T follicular helper cell (primary cell): ENCODE measurements around the gene NUFIP2.
"Not testable (repeated sequence)": the region's sequence is repeated elsewhere in the genome, so short reads cannot be mapped to it uniquely, and the experiment has no call there.

ENCODE experiments used
- DNase-seq: peaks from one replicate; pipeline ENCODE4 v3.0.0-alpha.2; 2020; ENCODE audit warnings: low read depth
- total RNA-seq, 2 experiments: gene quantifications; one replicate each; lab custom pipeline; 2026; lab: John Stamatoyannopoulos, UW

Gene NUFIP2
- total RNA-seq: 259 to 324 reads per million in 2 experiments

DNA sequence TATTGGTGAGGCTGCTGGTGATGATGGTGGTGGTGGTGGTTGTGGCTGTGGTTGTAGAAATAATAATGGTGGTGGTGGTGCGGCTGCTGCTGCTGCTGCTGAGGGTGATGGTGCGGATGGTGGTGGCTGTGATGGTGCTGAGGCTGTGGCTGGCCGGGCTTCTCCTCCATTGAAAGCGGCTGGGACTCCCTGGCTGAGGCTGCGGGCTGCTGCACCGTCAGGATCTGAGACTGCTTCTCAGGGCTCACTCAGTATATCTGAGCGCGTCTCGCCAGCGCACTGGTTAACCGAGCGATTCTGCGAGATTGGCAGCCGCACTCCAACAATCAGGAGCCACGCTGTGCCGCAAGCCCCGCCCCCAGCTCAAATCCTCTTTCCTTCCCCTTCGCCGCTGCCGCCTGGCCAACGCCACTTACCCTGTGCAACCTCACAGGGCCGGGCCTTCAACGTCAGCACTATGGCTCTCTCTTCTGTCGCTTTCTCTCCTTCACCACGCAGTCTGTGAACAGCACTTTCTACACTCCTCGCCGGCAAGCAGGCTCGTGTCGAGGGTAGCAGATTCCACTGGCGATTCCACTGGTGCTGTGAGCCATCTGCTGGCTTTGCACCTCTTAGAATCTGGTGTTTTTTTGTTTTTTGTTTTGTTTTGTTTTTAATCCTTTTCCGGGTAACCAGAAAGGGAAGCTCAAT, at the start of gene NUFIP2:
Gene NUFIP2 (minus strand): TSS at position 259 of the 690 bp plus-strand sequence. CDS start 89 bp downstream, at position 170.
- peak; percentile 97 for DNase-seq

DNA sequence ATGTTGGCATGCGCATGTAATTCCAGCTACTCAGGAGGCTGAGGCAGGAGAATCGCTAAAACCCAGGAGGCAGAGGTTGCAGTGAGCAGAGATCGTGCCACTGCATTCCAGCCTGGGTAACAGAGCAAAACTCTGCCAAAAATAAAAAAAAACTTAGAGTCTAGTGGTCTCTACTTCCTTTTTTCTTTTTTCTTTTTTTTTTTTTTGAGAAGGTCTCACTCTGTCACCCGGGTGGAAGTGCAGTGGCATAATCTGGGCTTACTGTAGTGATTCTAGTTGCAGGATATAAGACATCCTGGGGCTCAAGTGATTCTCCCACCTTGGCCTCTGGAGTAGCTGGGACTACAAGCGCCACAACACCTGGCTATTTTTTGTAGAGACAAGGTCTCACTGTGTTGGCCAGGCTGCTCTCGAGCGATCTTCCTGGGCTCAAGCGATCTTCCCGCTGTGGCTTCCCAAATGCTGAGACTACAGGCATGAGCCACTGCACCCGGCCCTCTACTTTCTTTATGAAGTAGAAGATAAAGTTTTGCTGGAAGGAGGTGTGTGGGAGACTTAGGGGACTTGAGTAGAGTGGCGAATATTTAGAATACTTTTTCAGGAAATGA, 48.3 kb upstream of the NUFIP2 start:
- DNase-seq: no peak

GRCh38 chr17:29341726-29342125, 47.8 kb upstream of the NUFIP2 start:
- no peak for DNase-seq

DNA sequence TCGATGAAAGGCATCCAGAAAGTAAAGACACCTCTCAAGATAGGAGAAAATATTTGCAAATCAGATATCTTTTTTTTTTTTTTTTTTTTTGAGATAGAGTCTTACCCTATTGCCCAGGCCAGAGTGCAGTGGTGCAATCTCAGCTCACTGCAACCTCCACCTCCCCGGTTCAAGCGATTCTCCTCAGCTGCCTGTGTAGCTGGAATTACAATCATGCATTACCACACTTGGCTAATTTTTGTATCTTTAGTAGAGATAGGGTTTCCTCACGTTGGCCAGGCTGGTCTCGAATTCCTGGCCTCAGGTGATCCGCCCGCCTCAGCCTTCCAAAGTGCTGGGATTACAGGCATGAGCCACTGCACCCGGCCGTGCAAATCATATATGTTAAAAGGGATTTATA, 45.1 kb upstream of the NUFIP2 start:
- DNase-seq: not testable (repeated sequence)

DNA sequence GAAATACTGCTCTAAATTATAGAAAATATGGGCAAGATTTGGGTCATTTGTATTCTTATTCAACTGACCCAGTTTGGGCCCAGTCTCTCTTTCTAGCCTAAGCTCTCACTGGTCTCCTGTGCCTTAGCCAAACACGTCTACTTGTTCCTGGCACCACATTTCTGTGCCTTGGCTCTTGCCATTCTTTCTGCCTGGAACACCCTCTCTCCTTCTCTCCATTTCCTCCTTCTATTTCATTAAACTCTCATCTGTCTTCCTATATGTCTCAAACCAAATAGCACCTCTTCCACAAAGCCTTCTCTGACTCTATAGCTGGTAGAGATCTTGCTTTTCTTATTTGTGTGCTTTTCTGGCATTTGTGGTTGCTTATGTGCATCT, 37.7 kb upstream of the NUFIP2 start:
- DNase-seq: no peak

GRCh38 chr17:29331075-29331707, 37.2 kb upstream of the NUFIP2 start:
- no peak for DNase-seq

DNA sequence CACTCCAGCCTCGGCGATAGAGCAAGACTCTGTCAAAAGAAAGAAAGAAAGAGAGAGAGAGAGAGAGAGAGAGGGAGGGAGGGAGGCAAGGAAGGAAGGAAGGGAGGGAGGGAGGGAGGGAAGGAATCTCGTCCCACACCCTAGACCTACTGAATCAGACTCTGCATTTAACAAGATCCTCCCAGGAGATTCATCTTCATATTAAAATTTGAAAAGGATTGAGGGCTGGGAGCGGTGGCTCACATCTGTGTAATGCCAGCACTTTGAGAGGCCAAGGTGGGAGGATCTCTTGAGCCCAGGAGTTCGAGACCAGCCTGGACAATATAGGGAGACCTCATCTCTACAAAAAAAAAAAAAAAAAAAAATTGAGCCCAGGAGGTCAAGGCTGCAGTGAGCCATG, 33.5 kb upstream of the NUFIP2 start:
- DNase-seq: no peak

DNA sequence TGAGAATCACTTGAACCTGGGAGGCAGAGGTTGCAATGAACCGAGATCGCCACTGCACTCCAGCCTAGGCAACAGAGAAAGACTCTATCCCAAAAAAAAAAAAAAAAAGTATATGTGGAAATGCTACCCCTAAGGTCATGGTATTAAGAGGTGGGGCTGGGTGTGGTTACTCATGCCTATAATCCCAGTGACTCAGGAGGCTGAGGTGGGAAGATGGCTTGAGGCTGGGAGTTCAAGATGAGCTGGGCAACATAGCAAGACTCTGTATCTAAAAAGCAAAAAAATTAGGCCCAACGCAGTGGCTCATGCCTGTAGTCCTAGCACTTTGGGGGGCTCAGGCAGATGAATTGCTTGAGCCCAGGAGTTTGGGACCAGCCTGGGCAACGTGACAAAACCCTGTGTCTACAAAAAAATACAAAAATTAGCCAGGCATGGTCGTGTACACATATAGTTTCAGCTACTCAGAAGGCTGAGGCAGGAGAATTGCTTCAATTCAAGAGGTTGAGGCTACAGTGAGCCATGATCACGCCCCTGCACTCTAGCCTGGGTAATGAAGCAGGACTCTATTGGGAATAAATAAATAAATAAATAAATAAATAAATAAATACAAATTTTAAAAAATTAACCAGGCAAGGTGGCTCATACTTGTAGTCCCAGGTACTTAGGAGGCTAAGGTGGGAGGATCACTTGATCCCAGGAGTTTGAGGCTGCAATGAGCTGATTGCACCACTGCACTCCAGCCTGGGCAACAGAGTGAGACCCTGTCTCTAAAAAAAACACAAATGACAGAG, 32.3 kb upstream of the NUFIP2 start:
- DNase-seq: no peak

- DNase-seq: no peak
Observed at GRCh38 chr17:29322363-29322762, 28.4 kb upstream of the NUFIP2 start.

DNA sequence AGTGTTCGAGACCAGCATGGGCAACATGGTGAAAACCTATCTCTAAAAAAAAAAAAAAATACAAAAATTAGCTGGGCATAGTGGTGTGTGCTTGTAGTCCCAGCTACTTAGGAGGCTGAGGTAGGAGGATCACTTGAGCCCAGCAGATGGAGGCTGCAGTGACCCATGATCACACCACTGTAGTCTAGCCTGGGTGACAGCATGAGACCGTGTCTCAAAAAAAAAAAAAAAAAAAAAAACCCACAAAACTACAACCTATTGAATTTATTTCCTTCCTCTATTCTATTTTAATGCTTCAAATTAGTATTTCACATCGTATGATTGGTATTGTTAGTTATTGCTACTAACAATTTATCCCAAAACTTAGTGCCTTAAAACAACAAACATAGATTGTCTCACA, 9.4 kb upstream of the NUFIP2 start:
- no peak for DNase-seq

- no peak for DNase-seq
Observed at GRCh38 chr17:29299031-29299430, 5.1 kb upstream of the NUFIP2 start.

DNA sequence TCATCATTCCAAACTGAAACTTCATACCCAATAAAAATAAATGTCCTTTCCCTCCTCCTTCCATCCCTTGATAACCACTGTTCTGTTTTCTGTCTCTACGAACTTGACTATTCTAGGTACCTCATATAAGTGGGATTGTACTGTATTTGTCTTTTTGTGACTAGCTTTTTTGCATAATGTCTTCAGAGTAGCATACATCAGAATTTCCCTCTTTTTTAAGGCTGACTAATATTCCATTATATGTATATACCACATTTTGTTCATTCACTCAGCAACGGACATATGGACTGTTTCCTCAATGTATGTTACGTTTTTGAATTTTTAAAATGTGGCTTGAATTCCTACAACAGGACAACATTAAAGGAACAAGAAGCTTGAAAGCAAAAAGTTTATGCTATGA, 1.5 kb upstream of the NUFIP2 start:
- DNase-seq: no peak

DNA sequence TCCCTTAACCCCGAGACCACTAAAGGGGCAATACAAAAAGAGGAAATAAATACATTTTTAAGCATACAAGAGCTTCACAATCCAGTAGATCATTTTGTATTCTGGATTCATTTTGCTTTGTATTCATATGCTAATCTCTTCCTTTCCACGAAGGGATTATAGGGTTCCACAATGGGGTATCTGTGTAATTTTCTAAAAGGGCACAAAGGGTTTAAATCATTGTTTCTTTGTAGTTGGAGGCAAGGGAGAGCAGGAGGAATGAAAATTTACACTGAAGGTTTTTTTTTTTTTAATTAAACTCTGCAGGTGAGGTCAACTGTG, 592 bp upstream of the NUFIP2 start:
- no peak for DNase-seq

GRCh38 chr17:29292992-29293889, 707 bp downstream of the NUFIP2 start:
- peak; percentile 43 for DNase-seq

- peak; percentile 42 for DNase-seq
Observed at GRCh38 chr17:29292071-29292991, 1.6 kb downstream of the NUFIP2 start.

DNA sequence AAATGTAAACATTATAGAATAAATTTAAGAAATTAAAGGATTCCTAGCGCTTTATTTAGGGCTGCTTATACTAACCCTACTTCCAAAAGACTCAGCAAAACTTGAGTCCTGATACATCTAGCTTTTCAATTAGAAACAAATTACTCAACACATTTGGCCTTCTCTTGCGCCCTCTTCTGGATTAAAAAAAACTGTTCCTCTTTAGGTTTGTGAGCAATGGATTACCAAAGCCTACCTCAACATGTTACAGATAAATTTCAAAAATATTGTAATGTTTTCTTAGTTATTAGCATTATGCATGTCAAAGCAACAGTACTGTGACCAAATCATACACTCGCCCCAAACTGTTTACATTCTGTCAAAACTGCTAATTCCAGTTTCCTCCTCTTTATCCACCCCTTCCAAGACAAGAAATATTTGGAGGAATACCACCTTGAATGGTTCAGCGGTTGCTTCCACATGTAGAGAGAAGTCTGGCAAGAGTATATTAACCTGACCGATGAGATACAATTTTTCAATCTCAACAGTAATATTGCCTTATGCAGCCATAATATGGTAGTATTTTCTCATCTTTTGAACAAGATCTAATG, 2.7 kb downstream of the NUFIP2 start:
- DNase-seq: no peak

GRCh38 chr17:29289852-29290251, 4.1 kb downstream of the NUFIP2 start:
- no peak for DNase-seq

DNA sequence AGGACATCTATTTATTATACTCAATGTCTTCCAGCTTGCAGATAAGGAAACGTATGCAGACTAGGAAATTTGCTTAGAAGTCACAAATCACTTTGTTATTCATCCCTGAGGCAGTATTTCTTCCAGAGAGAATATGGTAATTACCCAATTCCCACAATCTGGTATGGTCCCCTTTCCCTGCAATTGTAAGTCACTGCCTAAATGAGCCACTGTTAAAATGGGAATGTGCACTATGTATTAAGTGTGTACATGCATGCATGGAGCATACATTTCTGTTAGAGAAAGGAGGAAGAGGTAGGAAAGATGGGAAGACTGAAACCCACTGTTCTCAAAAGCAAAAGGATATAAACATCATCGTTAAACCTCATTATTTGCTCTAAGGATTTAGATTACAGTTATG, 10.0 kb downstream of the NUFIP2 start:
- DNase-seq: no peak

DNA sequence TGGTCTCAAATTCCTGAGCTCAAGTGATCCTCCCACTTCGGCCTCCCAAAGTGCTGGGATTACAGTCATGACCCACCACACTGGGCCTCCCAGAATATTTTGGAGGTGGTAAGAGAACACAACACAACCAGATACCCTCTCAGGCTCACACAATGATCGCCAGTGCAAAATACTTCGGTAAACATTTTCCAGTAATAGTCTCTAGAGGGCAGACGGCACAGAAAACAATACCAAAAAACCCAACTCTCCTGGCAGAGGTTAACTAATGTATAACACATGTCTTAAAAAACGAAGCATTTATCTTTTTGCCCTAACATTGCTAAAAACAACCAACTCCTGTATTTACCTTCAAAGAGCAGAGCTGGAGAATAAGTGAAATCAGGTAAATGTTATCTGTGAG, 10.5 kb downstream of the NUFIP2 start:
- DNase-seq: no peak

- no peak for DNase-seq
Observed at GRCh38 chr17:29279397-29280070, 14.4 kb downstream of the NUFIP2 start.
